ENCODE results near the gene TMOD4.

DNA sequence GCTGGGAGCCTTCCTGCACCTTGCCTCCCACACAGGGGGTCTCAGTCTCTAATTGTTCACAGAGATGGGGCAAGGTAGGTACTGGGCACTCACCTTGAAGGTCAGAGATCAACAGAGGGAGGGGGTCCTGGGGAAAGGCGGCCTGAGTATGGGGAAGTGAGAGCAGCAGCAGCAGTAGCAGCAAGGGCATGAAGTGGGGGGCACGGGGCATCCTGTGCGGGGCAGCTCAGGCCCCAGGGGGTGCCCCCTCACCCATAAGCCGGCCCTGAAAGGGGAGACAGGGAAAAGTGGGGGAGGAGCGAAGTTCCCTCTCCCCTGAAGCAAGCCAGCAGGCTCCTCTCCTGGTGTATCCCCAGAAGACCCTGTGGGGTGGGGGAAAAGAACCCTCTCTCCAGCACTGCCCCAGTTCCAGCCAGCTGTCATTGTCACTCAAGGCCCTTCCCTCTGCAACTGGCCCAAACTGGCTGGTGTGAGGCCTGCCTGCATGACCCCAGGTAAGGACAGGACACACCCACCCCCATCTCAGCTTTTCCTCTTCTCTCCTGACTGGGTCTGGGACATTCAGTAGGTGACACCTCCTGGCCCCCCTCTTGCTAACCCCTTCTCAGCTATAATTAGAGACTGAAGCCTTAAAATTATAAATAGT lies 33.2 kb downstream of the TMOD4 start:
- TF ChIP-seq, protein P1, sequence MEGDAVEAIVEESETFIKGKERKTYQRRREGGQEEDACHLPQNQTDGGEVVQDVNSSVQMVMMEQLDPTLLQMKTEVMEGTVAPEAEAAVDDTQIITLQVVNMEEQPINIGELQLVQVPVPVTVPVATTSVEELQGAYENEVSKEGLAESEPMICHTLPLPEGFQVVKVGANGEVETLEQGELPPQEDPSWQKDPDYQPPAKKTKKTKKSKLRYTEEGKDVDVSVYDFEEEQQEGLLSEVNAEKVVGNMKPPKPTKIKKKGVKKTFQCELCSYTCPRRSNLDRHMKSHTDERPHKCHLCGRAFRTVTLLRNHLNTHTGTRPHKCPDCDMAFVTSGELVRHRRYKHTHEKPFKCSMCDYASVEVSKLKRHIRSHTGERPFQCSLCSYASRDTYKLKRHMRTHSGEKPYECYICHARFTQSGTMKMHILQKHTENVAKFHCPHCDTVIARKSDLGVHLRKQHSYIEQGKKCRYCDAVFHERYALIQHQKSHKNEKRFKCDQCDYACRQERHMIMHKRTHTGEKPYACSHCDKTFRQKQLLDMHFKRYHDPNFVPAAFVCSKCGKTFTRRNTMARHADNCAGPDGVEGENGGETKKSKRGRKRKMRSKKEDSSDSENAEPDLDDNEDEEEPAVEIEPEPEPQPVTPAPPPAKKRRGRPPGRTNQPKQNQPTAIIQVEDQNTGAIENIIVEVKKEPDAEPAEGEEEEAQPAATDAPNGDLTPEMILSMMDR (IDR thresholded peaks at IDR 0.05) = no peak
- TF ChIP-seq POLR2A (IDR thresholded peaks at IDR 0.05) = no peak
- no peak for TF ChIP-seq POLR2AphosphoS5 (IDR thresholded peaks at IDR 0.05)
